K562 (cell line): ENCODE results near the gene NHSL2. TPM values are rescaled to one million over a fixed set of nuclear protein-coding genes. Genes with fewer than 3 reads are reported as not detected.

Source experiments
- BCOR ChIP-seq: fragments of 450-650 bp; IDR thresholded peaks from 2 replicates; pipeline ENCODE4 v1.6.1; 2016
- CREM ChIP-seq: IDR thresholded peaks from 2 replicates; pipeline ENCODE4 v1.6.1; 2014; ENCODE audit warnings: antibody characterized with exemption, low read depth
- CTCF ChIP-seq, 3 experiments: IDR thresholded peaks in 2 of 3; conservative IDR thresholded peaks in 1 of 3; 2 replicates each; pipeline ENCODE4 v1.5.1; 2011 to 2012; ENCODE audit warnings: low read length in 3 of 3, mild to moderate bottlenecking in 3 of 3, control low read depth in 2 of 3, improper control_type of control experiment in 1 of 3, inconsistent platforms in 1 of 3, low read depth in 1 of 3, mixed read lengths in 1 of 3, moderate library complexity in 1 of 3; ENCODE audit not compliant: insufficient read depth in 2 of 3
- GABPB1 ChIP-seq: sonication (generic); formaldehyde crosslinking; IDR thresholded peaks from 2 replicates; pipeline ENCODE4 v1.8.0; 2022; ENCODE audit warnings: mild to moderate bottlenecking, missing genetic modification reagents
- HDAC6 ChIP-seq: IDR thresholded peaks from 2 replicates; pipeline ENCODE4 v1.6.1; 2012; ENCODE audit warnings: low read depth, mild to moderate bottlenecking, control low read depth, inconsistent platforms, low read length, moderate library complexity
- HMG20B ChIP-seq: fragments of 250-450 bp; sonication (Bioruptor Pico); IDR thresholded peaks from 2 replicates; pipeline ENCODE4 v1.5.0; 2021; ENCODE audit warnings: mild to moderate bottlenecking
- L3MBTL2 ChIP-seq: fragments of 450-650 bp; IDR thresholded peaks from 2 replicates; pipeline ENCODE4 v1.6.1; 2016; ENCODE audit warnings: mild to moderate bottlenecking, moderate library complexity
- LEF1 ChIP-seq: fragments of 450-650 bp; IDR thresholded peaks from 2 replicates; pipeline ENCODE4 v1.6.1; 2016; ENCODE audit warnings: mild to moderate bottlenecking
- PHF20 ChIP-seq: fragments of 450-650 bp; IDR thresholded peaks from 2 replicates; pipeline ENCODE4 v1.6.1; 2018; ENCODE audit not compliant: partially characterized antibody
- PHTF2 ChIP-seq: fragments of 250-450 bp; sonication (Bioruptor Pico); IDR thresholded peaks from 2 replicates; pipeline ENCODE4 v1.5.0; 2021; ENCODE audit warnings: mild to moderate bottlenecking
- PML ChIP-seq: IDR thresholded peaks from 2 replicates; pipeline ENCODE4 v1.6.1; 2012; ENCODE audit warnings: low read length, inconsistent platforms
- POLR2AphosphoS2 ChIP-seq: IDR thresholded peaks from 2 replicates; pipeline ENCODE4 v1.6.1; 2012; ENCODE audit warnings: low read length, improper control_type of control experiment
- RB1 ChIP-seq: fragments of 450-650 bp; IDR thresholded peaks from 2 replicates; pipeline ENCODE4 v1.6.1; 2017; ENCODE audit warnings: low read depth, mild to moderate bottlenecking
- RFX1 ChIP-seq: fragments of 450-650 bp; IDR thresholded peaks from 2 replicates; pipeline ENCODE4 v1.6.1; 2016; ENCODE audit warnings: mild to moderate bottlenecking, moderate library complexity
- SOX6 ChIP-seq: fragments of 450-650 bp; IDR thresholded peaks from 2 replicates; pipeline ENCODE4 v1.6.1; 2014; ENCODE audit warnings: mild to moderate bottlenecking
- TCF3 ChIP-seq: sonication (generic); formaldehyde crosslinking; IDR thresholded peaks from 2 replicates; pipeline ENCODE4 v1.4.0; 2020; ENCODE audit warnings: mild to moderate bottlenecking, missing genetic modification reagents
- TEAD4 ChIP-seq, 2 experiments: sonication (generic) in 1 of 2; formaldehyde crosslinking in 1 of 2; IDR thresholded peaks; 2 replicates each; pipeline versions ENCODE4 v1.6.1 to v1.8.0; 2012 to 2022; ENCODE audit warnings: borderline replicate concordance in 1 of 2, inconsistent platforms in 1 of 2, low read length in 1 of 2, mild to moderate bottlenecking in 1 of 2, missing genetic modification reagents in 1 of 2
- THAP7 ChIP-seq: fragments of 250-450 bp; sonication (Bioruptor Pico); IDR thresholded peaks from 2 replicates; pipeline ENCODE4 v1.5.0; 2021
- TOE1 ChIP-seq, 2 experiments: fragments of 450-650 bp in 1 of 2; sonication (generic) in 1 of 2; formaldehyde crosslinking in 1 of 2; IDR thresholded peaks; 2 replicates each; pipeline versions ENCODE4 v1.7.1 to v1.8.0; 2016 to 2022; ENCODE audit warnings: borderline replicate concordance in 2 of 2, mild to moderate bottlenecking in 2 of 2, antibody characterized with exemption in 1 of 2, inconsistent platforms in 1 of 2, low read depth in 1 of 2, missing genetic modification reagents in 1 of 2, moderate library complexity in 1 of 2
- ZBTB43 ChIP-seq: sonication (generic); formaldehyde crosslinking; IDR thresholded peaks from 2 replicates; pipeline ENCODE4 v1.8.0; 2023; ENCODE audit warnings: mild to moderate bottlenecking, missing genetic modification reagents
- ZNF134 ChIP-seq: fragments of 250-450 bp; sonication (Bioruptor Pico); conservative IDR thresholded peaks from 2 replicates; pipeline ENCODE4 v1.4.0; 2020
- ZNF212 ChIP-seq: fragments of 450-650 bp; formaldehyde crosslinking; IDR thresholded peaks from 2 replicates; pipeline ENCODE4 v1.4.0; 2020; ENCODE audit warnings: mild to moderate bottlenecking
- ZNF280B ChIP-seq: fragments of 250-450 bp; sonication (Bioruptor Pico); IDR thresholded peaks from 2 replicates; pipeline ENCODE4 v1.5.1; 2021; ENCODE audit warnings: mild to moderate bottlenecking
- ZNF57 ChIP-seq: fragments of 450-650 bp; formaldehyde crosslinking; IDR thresholded peaks from 2 replicates; pipeline ENCODE4 v1.4.0; 2020; ENCODE audit warnings: mild to moderate bottlenecking, moderate library complexity
- polyA plus RNA-seq, 8 experiments: library from polyadenylated mRNA; depleted of rRNA in 4 of 8; stranded (reverse) in 5 of 8; unstranded in 3 of 8; fragments of >200 nt; fragmentation: Nextera tagmentation in 2 of 8; fragmentation: Illumina TruSeq in 1 of 8; extraction: Ambion mirVana in 2 of 8; extraction: Trizol in 1 of 8; gene quantifications; 2 replicates each; pipeline versions ENCODE4 v1.2.1 to v1.2.3, GENCODE V29; 2011 to 2014; ENCODE audit warnings: inconsistent platforms in 1 of 8, missing spikeins in 1 of 8
- total RNA-seq, 7 experiments: library from RNA; depleted of rRNA in 6 of 7; stranded (reverse); fragments of >200 nt in 6 of 7; fragmentation: Illumina TruSeq in 2 of 7; extraction: Trizol in 2 of 7; gene quantifications; 2 replicates each; pipeline versions ENCODE4 v1.2.1 to v1.2.3, GENCODE V29; 2011 to 2021; ENCODE audit warnings: low replicate concordance in 1 of 7

The NHSL2 gene
- total and polyA plus RNA-seq, 9 of the 15 experiments (the other 6 are each of a cell fraction or from before 2014, with no cell fraction given) = 0.02 TPM; not detected in 8

- no peak for TF ChIP-seq ZBTB43
- peak; percentile 37 for TF ChIP-seq CREM
- TF ChIP-seq HDAC6 = no peak
- peak; percentile 51; the same call in 1 of the 2 replicates for TF ChIP-seq GABPB1 (CRISPR knock-in tag)
- TF ChIP-seq L3MBTL2 = peak; percentile 98
- TF ChIP-seq ZNF57 (CRISPR knock-in tag) = no peak
- TF ChIP-seq PHF20 = no peak
- TF ChIP-seq TOE1 (IDR thresholded peaks at IDR 0.05; ENCODE audit: borderline replicate concordance) = no peak
- no peak for TF ChIP-seq TOE1 (CRISPR knock-in tag; IDR thresholded peaks at IDR 0.05; ENCODE audit: borderline replicate concordance, low read depth)
- no peak for TF ChIP-seq BCOR
- no peak for TF ChIP-seq RFX1
- peak; percentile 47 to 87 (median 60); a peak in 5 of 6 replicates for TF ChIP-seq CTCF (IDR thresholded peaks at IDR 0.05 in 2 of 3, conservative IDR thresholded peaks at IDR 0.05 in 1 of 3; ENCODE audit: insufficient read depth in 2 of 3, low read depth in 1 of 3, low read length in 3 of 3)
- no peak for TF ChIP-seq PML
- TF ChIP-seq PHTF2 (CRISPR knock-in tag) = no peak
- TF ChIP-seq POLR2AphosphoS2 = no peak
- no peak for TF ChIP-seq ZNF134 (CRISPR knock-in tag)
- no peak for TF ChIP-seq ZNF280B
- peak; percentile 40 for TF ChIP-seq SOX6
- 0 out of 2 replicates have a peak, but pooled peaks have one; percentile 13 for TF ChIP-seq TCF3 (CRISPR knock-in tag)
- no peak for TF ChIP-seq TEAD4 (IDR thresholded peaks at IDR 0.05; ENCODE audit: low read length)
- TF ChIP-seq TEAD4 (CRISPR knock-in tag; IDR thresholded peaks at IDR 0.05; ENCODE audit: borderline replicate concordance) = no peak; the same call in 1 of the 2 replicates
- no peak for TF ChIP-seq THAP7 (CRISPR knock-in tag)
- TF ChIP-seq HMG20B = no peak
- TF ChIP-seq RB1 = peak; percentile 73; the same call in 1 of the 2 replicates
- no peak for TF ChIP-seq ZNF212 (CRISPR knock-in tag)
- TF ChIP-seq LEF1 = no peak
These were observed 107.8 kb downstream of the NHSL2 start (continued) for GRCh38 chrX:72018277-72019112.
